ENCODE results near the gene NRGN. TPM values are rescaled to one million over a fixed set of nuclear protein-coding genes. Genes with fewer than 3 reads are reported as not detected.

Gene NRGN
- polyA plus RNA-seq, 4 donors = 0.67 to 6.5 (median 2.3) TPM; not detected in 1

- Histone ChIP-seq H3K36me3 (ENCODE audit: control insufficient read depth in 3 of 3, insufficient read depth in 2 of 3, low read depth in 1 of 3, low read length in 3 of 3) (peaks cover 0 to 3% (median 0%) of the 10 kb centered on the region in 3 donors), H3K27me3 (ENCODE audit: control insufficient read depth in 3 of 3, insufficient read depth in 3 of 3, low read length in 3 of 3) (no peaks in the 10 kb centered on the region), H3K4me1 (ENCODE audit: control insufficient read depth in 3 of 3, insufficient read depth in 2 of 3, low read depth in 1 of 3, low read length in 2 of 3) (no peaks in the 10 kb centered on the region), H3K9me3 (ENCODE audit: control insufficient read depth in 2 of 2, insufficient read depth in 1 of 2, low read depth in 1 of 2, low read length in 1 of 2) (no peaks in the 10 kb centered on the region), H3K4me3 (ENCODE audit: low read depth in 1 of 3, low read length in 3 of 3) (no peak overlapping the region), H3K27ac (ENCODE audit: low read depth in 1 of 3, low read length in 2 of 3) (no peak overlapping the region)
- no peak for FAIRE-seq
- 87 to 94% (median 93%) methylated on average over 7 of the region's 7 CpGs for WGBS, 3 donors
- DNase-seq = no peak
These were observed 37.3 kb downstream of the NRGN start for GRCh38 chr11:124776865-124777645.

- FAIRE-seq (no peak), DNase-seq (peak; percentile 16 to 26)
- H3K27ac ChIP-seq (ENCODE audit: low read depth in 1 of 3, low read length in 2 of 3) = no peak overlapping the region
- H3K4me1 ChIP-seq (ENCODE audit: control insufficient read depth in 3 of 3, insufficient read depth in 2 of 3, low read depth in 1 of 3, low read length in 2 of 3) = no peaks in the 10 kb centered on the region
- WGBS, 3 donors = 73 to 78% (median 76%) methylated on average over 2 of the region's 2 CpGs
- no peaks in the 10 kb centered on the region for H3K9me3 ChIP-seq (ENCODE audit: control insufficient read depth in 2 of 2, insufficient read depth in 1 of 2, low read depth in 1 of 2, low read length in 1 of 2)
- no peaks in the 10 kb centered on the region for H3K27me3 ChIP-seq (ENCODE audit: control insufficient read depth in 3 of 3, insufficient read depth in 3 of 3, low read length in 3 of 3)
- H3K4me3 ChIP-seq (ENCODE audit: low read depth in 1 of 3, low read length in 3 of 3) = no peak overlapping the region
- peaks cover 0 to 5% (median 0%) of the 10 kb centered on the region in 3 donors for H3K36me3 ChIP-seq (ENCODE audit: control insufficient read depth in 3 of 3, insufficient read depth in 2 of 3, low read depth in 1 of 3, low read length in 3 of 3)
These were observed 38.5 kb downstream of the NRGN start for GRCh38 chr11:124778281-124778680.

GRCh38 chr11:124779568-124779967 is 39.8 kb downstream of the NRGN start:
- H3K27me3 ChIP-seq (ENCODE audit: control insufficient read depth in 3 of 3, insufficient read depth in 3 of 3, low read length in 3 of 3) = no peaks in the 10 kb centered on the region
- WGBS, 3 donors = 69 to 80% (median 78%) methylated on average over 1 of the region's 1 CpG
- H3K9me3 ChIP-seq (ENCODE audit: control insufficient read depth in 2 of 2, insufficient read depth in 1 of 2, low read depth in 1 of 2, low read length in 1 of 2) = no peaks in the 10 kb centered on the region
- H3K27ac ChIP-seq (ENCODE audit: low read depth in 1 of 3, low read length in 2 of 3) = no peak overlapping the region
- peaks cover 0 to 3% (median 0%) of the 10 kb centered on the region in 3 donors for H3K4me1 ChIP-seq (ENCODE audit: control insufficient read depth in 3 of 3, insufficient read depth in 2 of 3, low read depth in 1 of 3, low read length in 2 of 3)
- H3K36me3 ChIP-seq (ENCODE audit: control insufficient read depth in 3 of 3, insufficient read depth in 2 of 3, low read depth in 1 of 3, low read length in 3 of 3) = peaks cover 0 to 5% (median 0%) of the 10 kb centered on the region in 3 donors
- FAIRE-seq (no peak), DNase-seq (no peak)
- no peak overlapping the region for H3K4me3 ChIP-seq (ENCODE audit: low read depth in 1 of 3, low read length in 3 of 3)

GRCh38 chr11:124783002-124783401 is 43.3 kb downstream of the NRGN start:
- FAIRE-seq (no peak), DNase-seq (no peak)
- H3K4me3 ChIP-seq (ENCODE audit: low read depth in 1 of 3, low read length in 3 of 3) = no peak overlapping the region
- H3K27ac ChIP-seq (ENCODE audit: low read depth in 1 of 3, low read length in 2 of 3) = no peak overlapping the region
- no peaks in the 10 kb centered on the region for H3K9me3 ChIP-seq (ENCODE audit: control insufficient read depth in 2 of 2, insufficient read depth in 1 of 2, low read depth in 1 of 2, low read length in 1 of 2)
- WGBS, 3 donors = 84 to 92% (median 92%) methylated on average over 4 of the region's 4 CpGs
- no peaks in the 10 kb centered on the region for H3K27me3 ChIP-seq (ENCODE audit: control insufficient read depth in 3 of 3, insufficient read depth in 3 of 3, low read length in 3 of 3)
- peaks cover 0 to 2% (median 0%) of the 10 kb centered on the region in 3 donors for H3K36me3 ChIP-seq (ENCODE audit: control insufficient read depth in 3 of 3, insufficient read depth in 2 of 3, low read depth in 1 of 3, low read length in 3 of 3)
- peaks cover 0 to 3% (median 0%) of the 10 kb centered on the region in 3 donors for H3K4me1 ChIP-seq (ENCODE audit: control insufficient read depth in 3 of 3, insufficient read depth in 2 of 3, low read depth in 1 of 3, low read length in 2 of 3)

- Histone ChIP-seq H3K4me1 (ENCODE audit: control insufficient read depth in 3 of 3, insufficient read depth in 2 of 3, low read depth in 1 of 3, low read length in 2 of 3) (peaks cover 0 to 3% (median 0%) of the 10 kb centered on the region in 3 donors), H3K4me3 (ENCODE audit: low read depth in 1 of 3, low read length in 3 of 3) (no peak overlapping the region), H3K27ac (ENCODE audit: low read depth in 1 of 3, low read length in 2 of 3) (no peak overlapping the region), H3K36me3 (ENCODE audit: control insufficient read depth in 3 of 3, insufficient read depth in 2 of 3, low read depth in 1 of 3, low read length in 3 of 3) (peaks cover 0 to 2% (median 0%) of the 10 kb centered on the region in 3 donors), H3K9me3 (ENCODE audit: control insufficient read depth in 2 of 2, insufficient read depth in 1 of 2, low read depth in 1 of 2, low read length in 1 of 2) (no peaks in the 10 kb centered on the region), H3K27me3 (ENCODE audit: control insufficient read depth in 3 of 3, insufficient read depth in 3 of 3, low read length in 3 of 3) (no peaks in the 10 kb centered on the region)
- FAIRE-seq (no peak), DNase-seq (no peak)
- WGBS, 3 donors = 84 to 88% (median 85%) methylated on average over 2 of the region's 2 CpGs
These were observed 44.3 kb downstream of the NRGN start for GRCh38 chr11:124784051-124784450.

GRCh38 chr11:124788521-124788920 is 48.8 kb downstream of the NRGN start:
- H3K27me3 ChIP-seq (ENCODE audit: control insufficient read depth in 3 of 3, insufficient read depth in 3 of 3, low read length in 3 of 3) = no peaks in the 10 kb centered on the region
- no peak overlapping the region for H3K4me3 ChIP-seq (ENCODE audit: low read depth in 1 of 3, low read length in 3 of 3)
- no peak overlapping the region for H3K27ac ChIP-seq (ENCODE audit: low read depth in 1 of 3, low read length in 2 of 3)
- DNase-seq (no peak), FAIRE-seq (no peak)
- peaks cover 0 to 3% (median 0%) of the 10 kb centered on the region in 3 donors for H3K36me3 ChIP-seq (ENCODE audit: control insufficient read depth in 3 of 3, insufficient read depth in 2 of 3, low read depth in 1 of 3, low read length in 3 of 3)
- peaks cover 0 to 3% (median 1%) of the 10 kb centered on the region in 3 donors for H3K4me1 ChIP-seq (ENCODE audit: control insufficient read depth in 3 of 3, insufficient read depth in 2 of 3, low read depth in 1 of 3, low read length in 2 of 3)
- H3K9me3 ChIP-seq (ENCODE audit: control insufficient read depth in 2 of 2, insufficient read depth in 1 of 2, low read depth in 1 of 2, low read length in 1 of 2) = no peaks in the 10 kb centered on the region

GRCh38 chr11:124791626-124792341 is 52.0 kb downstream of the NRGN start:
- DNase-seq (no peak), FAIRE-seq (no peak)
- Histone ChIP-seq H3K27me3 (ENCODE audit: control insufficient read depth in 3 of 3, insufficient read depth in 3 of 3, low read length in 3 of 3) (no peaks in the 10 kb centered on the region), H3K9me3 (ENCODE audit: control insufficient read depth in 2 of 2, insufficient read depth in 1 of 2, low read depth in 1 of 2, low read length in 1 of 2) (no peaks in the 10 kb centered on the region), H3K4me1 (ENCODE audit: control insufficient read depth in 3 of 3, insufficient read depth in 2 of 3, low read depth in 1 of 3, low read length in 2 of 3) (peaks cover 0 to 2% (median 0%) of the 10 kb centered on the region in 3 donors), H3K27ac (ENCODE audit: low read depth in 1 of 3, low read length in 2 of 3) (no peak overlapping the region), H3K4me3 (ENCODE audit: low read depth in 1 of 3, low read length in 3 of 3) (no peak overlapping the region), H3K36me3 (ENCODE audit: control insufficient read depth in 3 of 3, insufficient read depth in 2 of 3, low read depth in 1 of 3, low read length in 3 of 3) (peaks cover 0 to 3% (median 0%) of the 10 kb centered on the region in 3 donors)
- 74 to 84% (median 80%) methylated on average over 4 of the region's 4 CpGs for WGBS, 3 donors

GRCh38 chr11:124793466-124794278 is 53.9 kb downstream of the NRGN start:
- Histone ChIP-seq H3K4me3 (ENCODE audit: low read depth in 1 of 3, low read length in 3 of 3) (no peak overlapping the region), H3K27me3 (ENCODE audit: control insufficient read depth in 3 of 3, insufficient read depth in 3 of 3, low read length in 3 of 3) (no peaks in the 10 kb centered on the region), H3K4me1 (ENCODE audit: control insufficient read depth in 3 of 3, insufficient read depth in 2 of 3, low read depth in 1 of 3, low read length in 2 of 3) (peaks cover 0 to 3% (median 2%) of the 10 kb centered on the region in 3 donors), H3K36me3 (ENCODE audit: control insufficient read depth in 3 of 3, insufficient read depth in 2 of 3, low read depth in 1 of 3, low read length in 3 of 3) (peaks cover 0 to 3% (median 0%) of the 10 kb centered on the region in 3 donors), H3K27ac (ENCODE audit: low read depth in 1 of 3, low read length in 2 of 3) (no peak overlapping the region), H3K9me3 (ENCODE audit: control insufficient read depth in 2 of 2, insufficient read depth in 1 of 2, low read depth in 1 of 2, low read length in 1 of 2) (no peaks in the 10 kb centered on the region)
- 76 to 90% (median 85%) methylated on average over 2 of the region's 2 CpGs for WGBS, 3 donors
- no peak for FAIRE-seq
- DNase-seq = peak; percentile 61 to 63
